Right atrium auricular region (tissue), 2 donors: ENCODE measurements around the gene DISC1. TPM values are rescaled to one million over a fixed set of nuclear protein-coding genes. Genes with fewer than 3 reads are reported as not detected.
"Not testable (repeated sequence)": the region's sequence is repeated elsewhere in the genome, so short reads cannot be mapped to it uniquely, and the experiment has no call there.

ENCODE experiments used
- DNase-seq: peaks from one replicate; pipeline ENCODE4 v3.0.0-alpha.2; 2019; ENCODE audit warnings: low spot score
- H3K27ac ChIP-seq, 2 donors: fragments of 200-600 bp; sonication (generic); 1 replicate in 1 of 2; 2 replicates in 1 of 2; pipeline ENCODE4 v1.5.1; 2016 to 2019
- H3K27me3 ChIP-seq, 2 donors: fragments of 200-600 bp; sonication (generic); one replicate each; pipeline versions ENCODE4 v1.5.1 to v1.6.0; 2017 to 2019
- H3K36me3 ChIP-seq: fragments of 200-600 bp; sonication (generic); one replicate; pipeline ENCODE4 v1.5.1; 2016
- H3K4me1 ChIP-seq, 2 donors: fragments of 200-600 bp; sonication (generic); one replicate each; pipeline versions ENCODE4 v1.5.1 to v1.6.0; 2017 to 2019
- H3K4me3 ChIP-seq, 2 donors: fragments of 200-600 bp; sonication (generic); 1 replicate in 1 of 2; 2 replicates in 1 of 2; pipeline ENCODE4 v1.5.1; 2017 to 2019; ENCODE audit warnings: mild to moderate bottlenecking in 1 of 2, moderate library complexity in 1 of 2
- H3K9me3 ChIP-seq, 2 donors: fragments of 200-600 bp; sonication (generic); one replicate each; pipeline ENCODE4 v1.5.1; 2019
- CTCF ChIP-seq, 2 donors: fragments of 200-600 bp; sonication (generic); IDR thresholded peaks; one replicate each; pipeline ENCODE4 v1.5.1; 2019; ENCODE audit warnings: antibody characterized with exemption in 2 of 2
- total RNA-seq, 2 donors: library from RNA; depleted of rRNA; stranded (reverse); fragments of >200 nt; gene quantifications; one replicate each; pipeline ENCODE4 v1.1.0, GENCODE V29; 2016

Gene DISC1
- total RNA-seq, 2 donors from 2014 or later = 1.8 to 5.3 TPM

- no peak for TF ChIP-seq CTCF (IDR thresholded peaks at IDR 0.05)
- Histone ChIP-seq H3K27me3 (no peaks in the 10 kb centered on the region), H3K36me3 (no peaks in the 10 kb centered on the region), H3K4me1 (no peaks in the 10 kb centered on the region), H3K27ac (no peak overlapping the region), H3K4me3 (no peak overlapping the region), H3K9me3 (no peaks in the 10 kb centered on the region)
- no peak for DNase-seq
Measured at GRCh38 chr1:231964961-231965360, 338.4 kb downstream of the DISC1 start.

GRCh38 chr1:231965615-231966014, 339.0 kb downstream of the DISC1 start:
- Histone ChIP-seq H3K4me3 (no peak overlapping the region), H3K36me3 (no peaks in the 10 kb centered on the region), H3K27me3 (no peaks in the 10 kb centered on the region), H3K27ac (no peak overlapping the region), H3K4me1 (no peaks in the 10 kb centered on the region), H3K9me3 (no peaks in the 10 kb centered on the region)
- no peak for DNase-seq
- no peak for TF ChIP-seq CTCF (IDR thresholded peaks at IDR 0.05)

GRCh38 chr1:231966983-231967382, 340.4 kb downstream of the DISC1 start:
- no peak for TF ChIP-seq CTCF (IDR thresholded peaks at IDR 0.05)
- Histone ChIP-seq H3K36me3 (no peaks in the 10 kb centered on the region), H3K9me3 (no peaks in the 10 kb centered on the region), H3K27me3 (no peaks in the 10 kb centered on the region), H3K27ac (no peak overlapping the region), H3K4me3 (no peak overlapping the region), H3K4me1 (no peaks in the 10 kb centered on the region)
- DNase-seq = no peak

- H3K4me1 ChIP-seq = no peaks in the 10 kb centered on the region
- no peak overlapping the region for H3K4me3 ChIP-seq
- H3K27me3 ChIP-seq = no peaks in the 10 kb centered on the region
- H3K9me3 ChIP-seq = no peaks in the 10 kb centered on the region
- no peak for DNase-seq
- no peak overlapping the region for H3K27ac ChIP-seq
- no peak for TF ChIP-seq CTCF (IDR thresholded peaks at IDR 0.05)
- H3K36me3 ChIP-seq = no peaks in the 10 kb centered on the region
Measured at GRCh38 chr1:231969076-231969475, 342.5 kb downstream of the DISC1 start.

DNA sequence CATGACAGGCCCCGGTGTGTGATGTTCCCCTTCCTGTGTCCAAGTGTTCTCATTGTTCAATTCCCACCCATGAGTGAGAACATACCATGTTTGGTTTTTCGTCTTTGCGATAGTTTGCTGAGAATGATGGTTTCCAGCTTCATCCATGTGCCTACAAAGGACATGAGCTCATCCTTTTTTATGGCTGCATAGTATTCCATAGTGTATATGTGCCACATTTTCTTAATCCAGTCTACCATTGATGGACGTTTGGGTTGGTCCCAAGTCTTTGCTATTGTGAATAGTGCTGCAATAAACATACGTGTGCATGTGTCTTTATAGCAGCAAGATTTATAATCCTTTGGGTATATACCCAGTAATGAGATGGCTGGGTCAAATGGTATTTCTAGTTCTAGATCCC, 343.2 kb downstream of the DISC1 start:
- not testable (repeated sequence) for H3K27me3 ChIP-seq, H3K4me1 ChIP-seq, H3K9me3 ChIP-seq, DNase-seq, H3K4me3 ChIP-seq, H3K36me3 ChIP-seq, H3K27ac ChIP-seq

- no peak overlapping the region for H3K27ac ChIP-seq
Measured at GRCh38 chr1:231970684-231971083, 344.1 kb downstream of the DISC1 start.

More at GRCh38 chr1:231970684-231971083, 344.1 kb downstream of the DISC1 start:
- no peaks in the 10 kb centered on the region for H3K27me3 ChIP-seq
- no peaks in the 10 kb centered on the region for H3K36me3 ChIP-seq
- TF ChIP-seq CTCF (IDR thresholded peaks at IDR 0.05) = no peak
- no peak overlapping the region for H3K4me3 ChIP-seq
- no peaks in the 10 kb centered on the region for H3K4me1 ChIP-seq
- no peak for DNase-seq
- no peaks in the 10 kb centered on the region for H3K9me3 ChIP-seq
